Neutrophil (primary cell): ENCODE data around the gene TOX2.

Source experiments
- H3K27ac ChIP-seq: fragments of 200-600 bp; sonication (generic); 2 replicates; pipeline ENCODE4 v1.5.1; 2016; ENCODE audit warnings: mild to moderate bottlenecking, moderate library complexity
- H3K27me3 ChIP-seq: fragments of 200-600 bp; sonication (generic); 2 replicates; pipeline ENCODE4 v1.6.0; 2016; ENCODE audit warnings: mild to moderate bottlenecking
- H3K36me3 ChIP-seq: fragments of 200-600 bp; sonication (generic); 2 replicates; pipeline ENCODE4 v1.5.1; 2017
- H3K4me1 ChIP-seq, 2 experiments: fragments of 200-600 bp in 1 of 2; sonication (generic) in 1 of 2; 1 replicate in 1 of 2; 2 replicates in 1 of 2; pipeline versions ENCODE4 v1.5.1 to v1.6.1; 2013 to 2016; ENCODE audit warnings: low read depth in 1 of 2, low read length in 1 of 2, mild to moderate bottlenecking in 1 of 2, moderate library complexity in 1 of 2; ENCODE audit not compliant: control insufficient read depth in 1 of 2, insufficient read depth in 1 of 2
- H3K4me3 ChIP-seq, 2 experiments: fragments of 200-600 bp in 1 of 2; sonication (generic) in 1 of 2; 1 replicate in 1 of 2; 2 replicates in 1 of 2; pipeline ENCODE4 v1.5.1; 2013 to 2016; ENCODE audit warnings: low read depth in 1 of 2, low read length in 1 of 2, mild to moderate bottlenecking in 1 of 2, moderate library complexity in 1 of 2
- H3K9me3 ChIP-seq: fragments of 200-600 bp; sonication (generic); 2 replicates; pipeline ENCODE4 v1.5.1; 2016
- CTCF ChIP-seq: fragments of 200-600 bp; sonication (generic); IDR thresholded peaks from 2 replicates; pipeline ENCODE4 v1.5.1; 2016; ENCODE audit warnings: antibody characterized with exemption

Gene TOX2

GRCh38 chr20:44002861-44003260, 88.2 kb downstream of the TOX2 start:
- H3K36me3 ChIP-seq: no peaks in the 10 kb centered on the region
- TF ChIP-seq CTCF: no peak
- H3K9me3 ChIP-seq: no peaks in the 10 kb centered on the region
- no peak overlapping the region for H3K4me3 ChIP-seq
- H3K27ac ChIP-seq: no peak overlapping the region
- peaks cover 56% of the 10 kb centered on the region for H3K27me3 ChIP-seq
- no peaks in the 10 kb centered on the region for H3K4me1 ChIP-seq

- Histone ChIP-seq H3K4me3 (no peak overlapping the region), H3K27ac (no peak overlapping the region), H3K4me1 (no peaks in the 10 kb centered on the region), H3K27me3 (peaks cover 50% of the 10 kb centered on the region), H3K9me3 (no peaks in the 10 kb centered on the region), H3K36me3 (no peaks in the 10 kb centered on the region)
- TF ChIP-seq CTCF: no peak
Observed at GRCh38 chr20:44003609-44004008, 89.0 kb downstream of the TOX2 start.

- Histone ChIP-seq H3K9me3 (no peaks in the 10 kb centered on the region), H3K27me3 (peaks cover 47% of the 10 kb centered on the region), H3K4me3 (no peak overlapping the region), H3K36me3 (no peaks in the 10 kb centered on the region), H3K27ac (no peak overlapping the region), H3K4me1 (no peaks in the 10 kb centered on the region)
- no peak for TF ChIP-seq CTCF
Observed at GRCh38 chr20:44004306-44004915, 89.8 kb downstream of the TOX2 start.

GRCh38 chr20:44005661-44006060, 91.0 kb downstream of the TOX2 start:
- peaks cover 40% of the 10 kb centered on the region for H3K27me3 ChIP-seq
- H3K36me3 ChIP-seq: no peaks in the 10 kb centered on the region
- H3K4me1 ChIP-seq: no peaks in the 10 kb centered on the region
- no peak for TF ChIP-seq CTCF
- H3K4me3 ChIP-seq: no peak overlapping the region
- no peaks in the 10 kb centered on the region for H3K9me3 ChIP-seq
- no peak overlapping the region for H3K27ac ChIP-seq

GRCh38 chr20:44006126-44006525, 91.5 kb downstream of the TOX2 start:
- Histone ChIP-seq H3K4me1 (no peaks in the 10 kb centered on the region), H3K36me3 (no peaks in the 10 kb centered on the region), H3K4me3 (no peak overlapping the region), H3K9me3 (no peaks in the 10 kb centered on the region), H3K27me3 (peaks cover 40% of the 10 kb centered on the region), H3K27ac (no peak overlapping the region)
- no peak for TF ChIP-seq CTCF

- no peak for TF ChIP-seq CTCF
- H3K27ac ChIP-seq: no peak overlapping the region
Observed at GRCh38 chr20:44006578-44006977, 91.9 kb downstream of the TOX2 start.

More at GRCh38 chr20:44006578-44006977, 91.9 kb downstream of the TOX2 start:
- H3K4me1 ChIP-seq: no peaks in the 10 kb centered on the region
- H3K4me3 ChIP-seq: no peak overlapping the region
- no peaks in the 10 kb centered on the region for H3K9me3 ChIP-seq
- no peaks in the 10 kb centered on the region for H3K36me3 ChIP-seq
- peaks cover 40% of the 10 kb centered on the region for H3K27me3 ChIP-seq
